Measurements from ENCODE around the gene KLF9. TPM values are rescaled to one million over a fixed set of nuclear protein-coding genes. Genes with fewer than 3 reads are reported as not detected.

The KLF9 gene
- polyA plus RNA-seq, 1 donor (not counting 4 experiments of a cell fraction or from before 2014, with no cell fraction given): 4.5 TPM

- dilution Hi-C loops (cut with MboI; ENCODE audit: extremely low pct_ligation_motif_present, low sequenced_read_pairs): no loop called here
- TF ChIP-seq EZH2 (IDR thresholded peaks at IDR 0.05; ENCODE audit: low read length): no peak
- TF ChIP-seq, protein P1, sequence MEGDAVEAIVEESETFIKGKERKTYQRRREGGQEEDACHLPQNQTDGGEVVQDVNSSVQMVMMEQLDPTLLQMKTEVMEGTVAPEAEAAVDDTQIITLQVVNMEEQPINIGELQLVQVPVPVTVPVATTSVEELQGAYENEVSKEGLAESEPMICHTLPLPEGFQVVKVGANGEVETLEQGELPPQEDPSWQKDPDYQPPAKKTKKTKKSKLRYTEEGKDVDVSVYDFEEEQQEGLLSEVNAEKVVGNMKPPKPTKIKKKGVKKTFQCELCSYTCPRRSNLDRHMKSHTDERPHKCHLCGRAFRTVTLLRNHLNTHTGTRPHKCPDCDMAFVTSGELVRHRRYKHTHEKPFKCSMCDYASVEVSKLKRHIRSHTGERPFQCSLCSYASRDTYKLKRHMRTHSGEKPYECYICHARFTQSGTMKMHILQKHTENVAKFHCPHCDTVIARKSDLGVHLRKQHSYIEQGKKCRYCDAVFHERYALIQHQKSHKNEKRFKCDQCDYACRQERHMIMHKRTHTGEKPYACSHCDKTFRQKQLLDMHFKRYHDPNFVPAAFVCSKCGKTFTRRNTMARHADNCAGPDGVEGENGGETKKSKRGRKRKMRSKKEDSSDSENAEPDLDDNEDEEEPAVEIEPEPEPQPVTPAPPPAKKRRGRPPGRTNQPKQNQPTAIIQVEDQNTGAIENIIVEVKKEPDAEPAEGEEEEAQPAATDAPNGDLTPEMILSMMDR (optimal IDR thresholded peaks at IDR 0.05 in 1 of 3, IDR thresholded peaks at IDR 0.05 in 1 of 3, conservative IDR thresholded peaks at IDR 0.05 in 1 of 3; ENCODE audit: extremely low read depth in 1 of 3, insufficient read depth in 2 of 3, low read length in 3 of 3): no peak
- Histone ChIP-seq H3K36me3 (ENCODE audit: control insufficient read depth in 2 of 2, extremely low read depth in 1 of 2, insufficient read depth in 2 of 2, low read length in 2 of 2) (no peaks in the 10 kb centered on the region), H3K27ac (ENCODE audit: control insufficient read depth, insufficient read depth, low read length) (no peak overlapping the region), H3K9ac (ENCODE audit: control insufficient read depth, extremely low read depth, insufficient read depth, low read length) (no peak overlapping the region), H3K4me3 (ENCODE audit: control insufficient read depth in 2 of 3, extremely low read depth in 1 of 3, insufficient read depth in 2 of 3, low read depth in 1 of 3, low read length in 3 of 3) (no peak overlapping the region), H3K9me1 (ENCODE audit: control insufficient read depth, extremely low read depth, insufficient read depth, low read length) (no peaks in the 10 kb centered on the region), H3K4me1 (ENCODE audit: control insufficient read depth, extremely low read depth, insufficient read depth, low read length) (no peaks in the 10 kb centered on the region), H4K20me1 (ENCODE audit: control insufficient read depth, extremely low read depth, insufficient read depth, low read length) (no peaks in the 10 kb centered on the region), H3K27me3 (ENCODE audit: control insufficient read depth, extremely low read depth, insufficient read depth, low read length) (no peaks in the 10 kb centered on the region), H3K4me2 (ENCODE audit: control insufficient read depth, extremely low read depth, insufficient read depth, low read depth, low read length) (no peak overlapping the region), H3K79me2 (ENCODE audit: control insufficient read depth, insufficient read depth, low read length) (no peaks in the 10 kb centered on the region), H2AFZ (ENCODE audit: control insufficient read depth, low read length) (no peak overlapping the region), H3K9me3 (ENCODE audit: control insufficient read depth, low read depth, low read length) (no peaks in the 10 kb centered on the region)
- FAIRE-seq: no peak
- DNase-seq (ENCODE audit: low read depth, low spot score): no peak
Observed at GRCh38 chr9:70363760-70364159, 50.7 kb downstream of the KLF9 start.

DNA sequence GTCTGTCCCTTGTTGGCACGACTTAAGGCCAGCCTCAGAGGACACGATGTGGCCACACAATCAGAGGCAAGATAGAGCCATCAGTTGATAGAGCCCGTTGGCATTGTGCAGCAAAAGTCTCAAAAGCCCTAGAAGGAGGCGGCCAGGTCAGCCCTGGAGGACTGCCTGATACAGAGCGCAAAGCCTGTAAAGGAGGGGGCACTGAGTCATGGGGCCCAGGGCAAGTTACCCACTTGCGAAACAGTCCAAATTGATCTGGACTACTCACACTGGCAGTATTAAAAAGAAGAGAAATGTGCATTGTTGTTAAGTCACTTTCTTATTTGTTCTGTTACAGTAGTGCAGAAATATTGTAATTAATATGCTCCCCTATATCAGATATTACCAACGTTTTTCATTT, 51.5 kb downstream of the KLF9 start:
- DNase-seq (ENCODE audit: low read depth, low spot score) (no peak), FAIRE-seq (no peak)
- no peak overlapping the region for H2AFZ ChIP-seq (ENCODE audit: control insufficient read depth, low read length)
- TF ChIP-seq, protein P1 (optimal IDR thresholded peaks at IDR 0.05 in 1 of 3, IDR thresholded peaks at IDR 0.05 in 1 of 3, conservative IDR thresholded peaks at IDR 0.05 in 1 of 3; ENCODE audit: extremely low read depth in 1 of 3, insufficient read depth in 2 of 3, low read length in 3 of 3): no peak
- no peak for TF ChIP-seq EZH2 (IDR thresholded peaks at IDR 0.05; ENCODE audit: low read length)
- H3K9me1 ChIP-seq (ENCODE audit: control insufficient read depth, extremely low read depth, insufficient read depth, low read length): no peaks in the 10 kb centered on the region
- no peaks in the 10 kb centered on the region for H3K36me3 ChIP-seq (ENCODE audit: control insufficient read depth in 2 of 2, extremely low read depth in 1 of 2, insufficient read depth in 2 of 2, low read length in 2 of 2)
- H3K27me3 ChIP-seq (ENCODE audit: control insufficient read depth, extremely low read depth, insufficient read depth, low read length): no peaks in the 10 kb centered on the region
- H3K79me2 ChIP-seq (ENCODE audit: control insufficient read depth, insufficient read depth, low read length): no peaks in the 10 kb centered on the region
- H3K27ac ChIP-seq (ENCODE audit: control insufficient read depth, insufficient read depth, low read length): no peak overlapping the region
- no peaks in the 10 kb centered on the region for H3K9me3 ChIP-seq (ENCODE audit: control insufficient read depth, low read depth, low read length)
- H3K4me1 ChIP-seq (ENCODE audit: control insufficient read depth, extremely low read depth, insufficient read depth, low read length): no peaks in the 10 kb centered on the region
- H3K4me2 ChIP-seq (ENCODE audit: control insufficient read depth, extremely low read depth, insufficient read depth, low read depth, low read length): no peak overlapping the region
- H3K9ac ChIP-seq (ENCODE audit: control insufficient read depth, extremely low read depth, insufficient read depth, low read length): no peak overlapping the region
- H4K20me1 ChIP-seq (ENCODE audit: control insufficient read depth, extremely low read depth, insufficient read depth, low read length): no peaks in the 10 kb centered on the region
- dilution Hi-C loops (cut with MboI; ENCODE audit: extremely low pct_ligation_motif_present, low sequenced_read_pairs): no loop called here
- H3K4me3 ChIP-seq (ENCODE audit: control insufficient read depth in 2 of 3, extremely low read depth in 1 of 3, insufficient read depth in 2 of 3, low read depth in 1 of 3, low read length in 3 of 3): no peak overlapping the region

Measured in keratinocyte (primary cell).